ENCODE data around the gene CELF2.

Gene CELF2

DNA sequence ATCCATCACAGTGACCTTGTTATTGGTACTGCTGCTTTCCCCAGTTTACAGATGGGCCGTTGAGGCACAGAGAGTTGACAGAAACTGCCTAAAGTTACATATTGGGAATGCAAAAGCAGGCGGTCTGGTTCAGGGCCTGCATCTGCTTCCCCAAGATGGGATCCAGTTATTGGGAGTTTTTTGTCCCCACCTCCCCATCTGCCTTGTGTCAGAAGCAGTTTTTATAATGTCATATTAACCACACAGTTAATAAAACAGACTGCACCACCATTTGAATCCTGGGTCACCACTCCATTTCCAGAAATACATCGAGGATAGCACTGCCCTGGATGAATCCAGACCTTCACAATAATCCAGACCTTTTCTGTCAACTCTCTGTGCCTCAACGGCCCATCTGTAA is 67.9 kb downstream of the CELF2 start:
- ChIA-PET POLR2A (ENCODE audit: low non-redundant PET) (no interaction called here), CTCF (interaction anchor here (1.1 kb wide), 1 partner anchor 14 kb away, joined by 3 read pairs; no protein-coding TSS in a partner anchor)
- no peak overlapping the region for H3K27ac ChIP-seq
- no peak for DNase-seq (ENCODE audit: low spot score)
- TF ChIP-seq CTCF (conservative IDR thresholded peaks at IDR 0.05; ENCODE audit: low read depth): no peak

GRCh38 chr10:11086177-11086840 is 68.6 kb downstream of the CELF2 start:
- CTCF ChIA-PET: no interaction called here

GRCh38 chr10:11087372-11087771 is 69.7 kb downstream of the CELF2 start:
- no peak for TF ChIP-seq CTCF (conservative IDR thresholded peaks at IDR 0.05; ENCODE audit: low read depth)
- no peak overlapping the region for H3K27ac ChIP-seq
- ChIA-PET CTCF (no interaction called here), POLR2A (ENCODE audit: low non-redundant PET) (no interaction called here)
- no peak for DNase-seq (ENCODE audit: low spot score)

More at GRCh38 chr10:11086177-11086840, 68.6 kb downstream of the CELF2 start:
- DNase-seq (ENCODE audit: low spot score): no peak
- POLR2A ChIA-PET (ENCODE audit: low non-redundant PET): no interaction called here
- no peak overlapping the region for H3K27ac ChIP-seq
- TF ChIP-seq CTCF (conservative IDR thresholded peaks at IDR 0.05; ENCODE audit: low read depth): no peak

DNA sequence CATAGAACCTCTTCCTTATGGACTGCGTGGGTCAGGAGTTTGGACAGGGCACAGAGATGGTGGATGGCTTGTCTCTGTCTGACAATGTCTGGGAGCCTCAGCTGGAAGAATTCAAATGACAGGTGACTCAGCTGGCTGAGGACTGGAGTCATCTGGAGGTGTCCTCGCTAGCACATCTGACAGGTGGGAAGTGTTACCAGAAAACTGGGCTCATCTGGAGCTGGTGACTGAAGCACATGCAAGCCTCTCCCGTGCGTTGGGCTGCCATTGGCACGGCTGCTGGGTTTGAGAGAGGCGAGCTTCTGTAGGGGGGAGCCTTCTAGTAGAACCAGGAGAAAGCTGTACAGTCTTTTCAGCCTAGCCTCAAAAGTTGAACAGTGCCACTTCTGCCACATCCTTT is 71.0 kb downstream of the CELF2 start:
- CTCF ChIA-PET: no interaction called here
- POLR2A ChIA-PET (ENCODE audit: low non-redundant PET): no interaction called here
- no peak for DNase-seq (ENCODE audit: low spot score)
- no peak for TF ChIP-seq CTCF (conservative IDR thresholded peaks at IDR 0.05; ENCODE audit: low read depth)
- no peak overlapping the region for H3K27ac ChIP-seq

- CTCF ChIA-PET: no interaction called here
- H3K27ac ChIP-seq: no peak overlapping the region
- no peak for TF ChIP-seq CTCF (conservative IDR thresholded peaks at IDR 0.05; ENCODE audit: low read depth)
- POLR2A ChIA-PET (ENCODE audit: low non-redundant PET): no interaction called here
- DNase-seq (ENCODE audit: low spot score): no peak
Observed at GRCh38 chr10:11089272-11089671, 71.6 kb downstream of the CELF2 start.

DNA sequence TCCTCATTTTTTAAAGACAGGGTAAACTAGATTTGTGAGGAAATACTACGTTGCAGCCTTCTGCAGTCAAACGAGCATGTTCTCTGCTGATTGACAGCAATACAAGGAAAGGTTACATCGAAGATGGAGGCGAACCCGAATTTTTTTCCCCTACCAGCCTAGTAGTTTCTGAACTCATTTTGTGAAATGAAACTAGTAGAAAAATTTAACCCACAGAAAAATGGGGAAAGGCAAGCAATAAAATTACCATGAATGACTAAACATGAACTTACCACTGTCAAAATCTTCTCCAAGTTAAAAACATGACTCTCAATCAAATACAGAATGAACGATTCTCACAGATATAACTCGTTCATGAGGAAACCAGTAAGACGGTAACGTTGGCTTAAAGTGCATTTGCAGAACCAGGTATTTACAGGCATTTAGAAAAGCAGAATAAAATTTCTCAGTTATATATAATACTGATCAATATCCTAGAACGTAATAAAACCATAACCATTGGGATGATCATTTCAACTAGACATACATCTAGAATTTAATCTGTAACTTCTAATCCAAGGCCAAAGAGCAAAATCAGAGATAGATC is 73.9 kb downstream of the CELF2 start:
- ChIA-PET CTCF (no interaction called here), POLR2A (ENCODE audit: low non-redundant PET) (no interaction called here)
- TF ChIP-seq CTCF (conservative IDR thresholded peaks at IDR 0.05; ENCODE audit: low read depth): no peak
- no peak for DNase-seq (ENCODE audit: low spot score)
- H3K27ac ChIP-seq: no peak overlapping the region

Measured in RWPE1 (cell line).